Body of pancreas (tissue), 4 donors: ENCODE measurements around the gene CCIN. TPM values are rescaled to one million over a fixed set of nuclear protein-coding genes. Genes with fewer than 3 reads are reported as not detected.
A peak's percentile ranks its signal among the peaks of the same experiment; 100 is the strongest.

Source experiments
- ATAC-seq: fragments of 150-250 bp; one replicate; pipeline ENCODE4 v1.9.1; 2016
- DNase-seq, 4 donors: peaks; one replicate each; pipeline ENCODE4 v3.0.0-alpha.2; 2019
- H3K27ac ChIP-seq, 4 donors: fragments of 200-600 bp; sonication (generic); 1 replicate in 3 of 4; 2 replicates in 1 of 4; pipeline versions ENCODE4 v1.5.1 to v1.6.1; 2016 to 2019; ENCODE audit warnings: mild to moderate bottlenecking in 1 of 4, mixed read lengths in 1 of 4, moderate library complexity in 1 of 4
- H3K27me3 ChIP-seq, 2 donors: fragments of 200-600 bp; sonication (generic); one replicate each; pipeline ENCODE4 v1.6.0; 2016; ENCODE audit warnings: mild to moderate bottlenecking in 1 of 2
- H3K36me3 ChIP-seq, 2 donors: fragments of 200-600 bp; sonication (generic); replicated peaks in 1 of 2; 2 replicates each; pipeline ENCODE4 v1.5.1; 2016; ENCODE audit warnings: low read depth in 2 of 2; ENCODE audit not compliant: insufficient read depth in 1 of 2
- H3K4me1 ChIP-seq: fragments of 200-600 bp; sonication (generic); one replicate; pipeline ENCODE4 v1.6.0; 2016
- H3K4me3 ChIP-seq, 2 donors: fragments of 200-600 bp; sonication (generic); 1 replicate in 1 of 2; 2 replicates in 1 of 2; pipeline ENCODE4 v1.5.1; 2016 to 2019
- H3K9me3 ChIP-seq, 3 donors: fragments of 200-600 bp; sonication (generic); 1 replicate in 2 of 3; 2 replicates in 1 of 3; pipeline ENCODE4 v1.5.1; 2016
- POLR2A ChIP-seq, 3 donors: fragments of 450-650 bp; IDR thresholded peaks; one replicate each; pipeline ENCODE4 v1.6.1; 2016; ENCODE audit warnings: antibody characterized with exemption in 3 of 3, mild to moderate bottlenecking in 2 of 3
- WGBS, 2 donors: methylation state at CpG; one replicate each; pipeline ENCODE4 v1.1.5; 2017; 5-methylcytosine and 5-hydroxymethylcytosine counted together
- intact Hi-C: fragments of 100-400 bp; cut with DNase I; formaldehyde crosslinking; loops from one replicate; pipeline ENCODE4 v1.15.1; 2023
- total RNA-seq, 2 donors: library from RNA; depleted of rRNA; stranded (reverse); fragments of >200 nt; gene quantifications; one replicate each; pipeline ENCODE4 v1.1.0, GENCODE V29; 2016
- TF ChIP-seq, protein P1 (sequence below), 7 experiments: fragments of 450-650 bp in 4 of 7; fragments of 200-600 bp in 3 of 7; sonication (generic) in 3 of 7; IDR thresholded peaks; one replicate each; pipeline ENCODE4 v1.5.1; 2016 to 2019; ENCODE audit warnings: antibody characterized with exemption in 7 of 7

The CCIN gene
- total RNA-seq, 2 donors from 2014 or later: not detected

DNA sequence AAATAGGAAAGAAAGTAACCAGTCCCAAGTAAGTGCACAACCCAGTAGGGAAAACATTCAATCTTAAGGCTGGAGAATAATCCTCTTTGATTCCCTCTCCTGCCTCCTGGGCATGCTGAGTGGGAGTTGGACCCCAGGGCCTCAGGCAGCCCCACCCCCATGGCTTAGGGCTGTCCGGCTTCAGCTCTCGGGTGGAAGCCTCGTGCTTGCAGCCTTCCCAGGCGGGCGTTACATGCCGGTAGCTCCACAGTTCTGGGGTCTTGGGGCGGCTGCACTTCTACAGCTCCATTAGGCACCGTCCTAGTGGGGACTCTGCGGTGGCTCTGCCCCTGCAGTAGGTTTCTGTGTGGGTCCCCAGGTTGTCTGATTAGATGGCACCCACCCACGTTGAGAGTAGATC lies 22.5 kb upstream of the CCIN start:
- ATAC-seq: no peak
- H3K4me3 ChIP-seq: no peak overlapping the region
- intact Hi-C loops: no loop called here
- no peak for TF ChIP-seq POLR2A (IDR thresholded peaks at IDR 0.05)
- TF ChIP-seq, protein P1, sequence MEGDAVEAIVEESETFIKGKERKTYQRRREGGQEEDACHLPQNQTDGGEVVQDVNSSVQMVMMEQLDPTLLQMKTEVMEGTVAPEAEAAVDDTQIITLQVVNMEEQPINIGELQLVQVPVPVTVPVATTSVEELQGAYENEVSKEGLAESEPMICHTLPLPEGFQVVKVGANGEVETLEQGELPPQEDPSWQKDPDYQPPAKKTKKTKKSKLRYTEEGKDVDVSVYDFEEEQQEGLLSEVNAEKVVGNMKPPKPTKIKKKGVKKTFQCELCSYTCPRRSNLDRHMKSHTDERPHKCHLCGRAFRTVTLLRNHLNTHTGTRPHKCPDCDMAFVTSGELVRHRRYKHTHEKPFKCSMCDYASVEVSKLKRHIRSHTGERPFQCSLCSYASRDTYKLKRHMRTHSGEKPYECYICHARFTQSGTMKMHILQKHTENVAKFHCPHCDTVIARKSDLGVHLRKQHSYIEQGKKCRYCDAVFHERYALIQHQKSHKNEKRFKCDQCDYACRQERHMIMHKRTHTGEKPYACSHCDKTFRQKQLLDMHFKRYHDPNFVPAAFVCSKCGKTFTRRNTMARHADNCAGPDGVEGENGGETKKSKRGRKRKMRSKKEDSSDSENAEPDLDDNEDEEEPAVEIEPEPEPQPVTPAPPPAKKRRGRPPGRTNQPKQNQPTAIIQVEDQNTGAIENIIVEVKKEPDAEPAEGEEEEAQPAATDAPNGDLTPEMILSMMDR (IDR thresholded peaks at IDR 0.05): no peak
- WGBS, 2 donors: 88% methylated on average over 4 to 9 of the region's 10 CpGs
- no peaks in the 10 kb centered on the region for H3K4me1 ChIP-seq
- DNase-seq: no peak
- H3K27ac ChIP-seq: no peak overlapping the region
- peaks cover 0 to 7% (median 0%) of the 10 kb centered on the region in 3 donors for H3K9me3 ChIP-seq
- H3K27me3 ChIP-seq: no peaks in the 10 kb centered on the region
- H3K36me3 ChIP-seq: no peaks in the 10 kb centered on the region

DNA sequence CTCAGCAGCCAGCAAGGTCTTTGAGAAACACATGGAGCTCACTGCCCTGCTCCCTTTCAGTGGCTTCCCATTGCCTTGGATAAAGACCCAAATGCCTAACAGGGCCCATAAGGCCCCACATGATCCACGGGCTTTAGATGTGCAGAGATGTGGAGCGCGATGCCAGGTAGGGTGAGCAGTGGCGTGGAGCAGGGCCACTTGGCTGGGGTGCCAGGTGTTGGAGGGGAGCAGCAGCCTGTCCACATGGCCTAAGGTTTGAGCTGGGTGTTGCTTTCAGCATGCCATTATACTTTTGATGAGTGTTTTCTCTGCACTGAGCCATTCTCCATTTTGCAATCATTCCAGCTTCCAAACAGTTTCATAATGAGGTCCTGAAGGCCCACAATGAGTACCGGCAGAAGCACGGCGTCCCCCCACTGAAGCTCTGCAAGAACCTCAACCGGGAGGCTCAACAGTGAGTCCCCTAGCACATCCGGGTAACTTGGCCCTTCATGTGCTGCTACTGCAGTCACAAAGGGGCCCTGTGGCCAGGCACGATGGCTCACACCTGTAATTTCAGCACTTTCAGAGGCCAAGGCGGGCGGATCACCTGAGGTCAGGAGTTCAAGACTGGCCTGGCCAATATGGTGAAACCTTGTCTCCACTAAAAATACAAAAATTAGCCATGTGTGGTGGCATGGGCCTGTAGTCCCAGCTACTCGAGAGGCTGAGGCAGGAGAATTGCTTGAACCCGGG lies 21.6 kb upstream of the CCIN start:
- intact Hi-C loops: no loop called here
- Histone ChIP-seq H3K4me1 (no peaks in the 10 kb centered on the region), H3K27ac (no peak overlapping the region), H3K27me3 (no peaks in the 10 kb centered on the region), H3K36me3 (no peaks in the 10 kb centered on the region), H3K4me3 (no peak overlapping the region), H3K9me3 (peaks cover 0 to 7% (median 0%) of the 10 kb centered on the region in 3 donors)
- WGBS, 2 donors: 82 to 90% methylated on average over 11 to 13 of the region's 14 CpGs
- TF ChIP-seq, protein P1 (IDR thresholded peaks at IDR 0.05): no peak
- TF ChIP-seq POLR2A (IDR thresholded peaks at IDR 0.05): no peak
- DNase-seq (no peak), ATAC-seq (no peak)

DNA sequence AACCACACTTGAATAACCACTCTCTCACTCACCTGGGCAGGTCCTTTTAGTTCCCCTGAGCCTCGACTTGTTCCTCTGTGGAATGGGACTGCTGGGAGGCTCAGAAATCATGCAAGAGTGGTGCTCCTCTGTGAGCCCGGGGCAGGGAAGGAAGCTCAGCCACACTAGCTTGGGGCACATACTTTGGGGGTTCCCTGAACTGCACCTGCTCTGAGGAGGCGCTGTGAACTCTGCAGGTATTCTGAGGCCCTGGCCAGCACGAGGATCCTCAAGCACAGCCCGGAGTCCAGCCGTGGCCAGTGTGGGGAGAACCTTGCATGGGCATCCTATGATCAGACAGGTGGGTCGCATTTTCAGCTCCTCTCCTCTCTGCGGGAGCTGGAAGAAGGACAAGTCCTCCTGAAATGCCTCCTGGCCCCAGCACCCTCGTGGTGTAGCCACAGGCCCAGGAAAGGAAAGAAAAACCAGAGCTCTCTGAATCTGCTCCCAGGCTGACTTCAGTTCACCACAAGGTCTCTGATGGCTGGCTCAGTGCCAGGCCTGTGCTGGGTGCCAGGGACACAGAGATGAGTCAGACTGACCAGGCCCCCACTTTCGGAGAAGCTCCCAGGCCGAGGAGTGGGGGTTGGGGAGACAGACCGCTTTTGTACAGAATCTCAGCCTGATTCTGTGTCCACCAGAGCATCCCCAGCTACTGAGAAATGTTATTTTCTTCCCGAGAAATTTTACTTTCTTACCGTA lies 20.7 kb upstream of the CCIN start:
- WGBS, 2 donors: 58 to 59% methylated on average over 12 to 14 of the region's 14 CpGs
- Histone ChIP-seq H3K27ac (no peak overlapping the region), H3K4me3 (no peak overlapping the region), H3K27me3 (no peaks in the 10 kb centered on the region), H3K36me3 (no peaks in the 10 kb centered on the region), H3K4me1 (no peaks in the 10 kb centered on the region), H3K9me3 (peaks cover 0 to 7% (median 0%) of the 10 kb centered on the region in 3 donors)
- ATAC-seq (peak; percentile 58), DNase-seq (peak; percentile 68 to 89 (median 78))
- intact Hi-C loops: no loop called here
- no peak for TF ChIP-seq POLR2A (IDR thresholded peaks at IDR 0.05)
- TF ChIP-seq, protein P1 (IDR thresholded peaks at IDR 0.05): no peak

DNA sequence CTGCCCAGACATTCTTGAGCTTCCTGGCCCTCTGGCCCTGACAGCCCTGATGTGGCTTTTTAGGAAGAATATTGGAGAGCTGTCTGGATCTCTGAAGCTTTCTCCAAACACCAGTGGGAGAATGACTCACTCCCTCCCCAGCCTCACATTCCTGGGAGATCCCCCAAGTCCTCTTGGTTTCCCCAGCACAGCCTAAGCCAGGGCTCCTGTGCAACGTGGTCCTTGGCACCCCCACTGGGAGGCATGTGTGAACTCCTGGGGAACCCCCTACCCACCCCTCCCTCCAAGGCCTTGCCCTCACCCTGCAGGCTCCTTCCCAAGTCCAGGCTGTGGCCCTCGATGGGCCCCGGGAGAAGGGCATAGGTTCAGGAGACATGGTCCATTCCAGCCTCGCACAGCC lies 20.0 kb upstream of the CCIN start:
- intact Hi-C loops: no loop called here
- DNase-seq (no peak), ATAC-seq (no peak)
- TF ChIP-seq, protein P1 (IDR thresholded peaks at IDR 0.05): no peak
- no peak for TF ChIP-seq POLR2A (IDR thresholded peaks at IDR 0.05)
- 60 to 70% methylated on average over 4 of the region's 4 CpGs for WGBS, 2 donors
- H3K4me1 ChIP-seq: no peaks in the 10 kb centered on the region
- peaks cover 0 to 7% (median 0%) of the 10 kb centered on the region in 3 donors for H3K9me3 ChIP-seq
- no peak overlapping the region for H3K27ac ChIP-seq
- no peak overlapping the region for H3K4me3 ChIP-seq
- H3K36me3 ChIP-seq: no peaks in the 10 kb centered on the region
- H3K27me3 ChIP-seq: no peaks in the 10 kb centered on the region
